GM12892 (cell line): ENCODE results near the gene BAIAP3.

Source experiments
- POLR2A ChIP-seq: IDR thresholded peaks from 2 replicates; pipeline ENCODE4 v1.6.1; 2011; ENCODE audit warnings: low read depth, low read length, control low read depth
- POLR2AphosphoS5 ChIP-seq: IDR thresholded peaks from 2 replicates; pipeline ENCODE4 v1.6.1; 2011; ENCODE audit warnings: low read depth, low read length, control low read depth
- TAF1 ChIP-seq: IDR thresholded peaks from 2 replicates; pipeline ENCODE4 v1.6.1; 2011; ENCODE audit warnings: low read depth, mild to moderate bottlenecking, control low read depth, low read length, borderline replicate concordance

- TF ChIP-seq POLR2A, result no peak
- no peak for TF ChIP-seq POLR2AphosphoS5
- TF ChIP-seq TAF1, result no peak
Measured at GRCh38 chr16:1372292-1372950, 39.0 kb downstream of the BAIAP3 start.
